DMS153 (cell line): ENCODE data around the gene SEPTIN12.
"Not testable (repeated sequence)": the region's sequence is repeated elsewhere in the genome, so short reads cannot be mapped to it uniquely, and the experiment has no call there.

Source experiments
- DNase-seq: peaks from one replicate; lab custom pipeline; 2025; lab: John Stamatoyannopoulos, UW

Gene SEPTIN12

DNA sequence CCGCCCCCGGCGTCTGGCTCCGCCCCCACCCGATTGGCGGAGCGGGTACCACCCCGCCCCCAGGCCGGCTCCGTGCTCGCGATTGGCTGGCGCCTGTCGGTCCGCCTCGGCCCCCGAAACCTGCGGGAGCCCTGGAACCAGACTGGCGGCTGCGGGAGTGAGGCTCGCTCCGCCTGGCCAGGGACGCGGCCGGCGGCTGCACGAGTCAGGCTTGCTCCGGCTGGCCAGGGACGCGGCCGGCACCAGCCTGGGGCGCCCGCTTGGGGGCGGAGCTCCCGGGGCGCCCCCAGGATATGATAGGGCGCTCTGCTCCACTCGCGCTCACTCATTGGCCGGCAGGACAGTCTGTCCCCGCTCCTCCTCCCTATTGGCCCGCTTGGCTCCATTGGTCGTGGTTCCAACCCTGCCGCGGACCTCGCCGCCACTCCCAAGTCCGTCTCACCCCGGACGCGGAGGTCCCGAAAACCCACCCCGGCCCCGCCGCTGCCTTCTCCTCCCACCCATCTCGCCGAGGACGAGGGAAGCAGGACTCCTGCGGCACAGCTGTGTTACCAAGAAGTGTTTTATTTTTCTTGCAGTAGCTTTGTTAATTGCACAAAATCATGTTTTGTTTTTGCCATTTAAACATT is 14.6 kb upstream of the SEPTIN12 start:
- peak; percentile 87 for DNase-seq

DNA sequence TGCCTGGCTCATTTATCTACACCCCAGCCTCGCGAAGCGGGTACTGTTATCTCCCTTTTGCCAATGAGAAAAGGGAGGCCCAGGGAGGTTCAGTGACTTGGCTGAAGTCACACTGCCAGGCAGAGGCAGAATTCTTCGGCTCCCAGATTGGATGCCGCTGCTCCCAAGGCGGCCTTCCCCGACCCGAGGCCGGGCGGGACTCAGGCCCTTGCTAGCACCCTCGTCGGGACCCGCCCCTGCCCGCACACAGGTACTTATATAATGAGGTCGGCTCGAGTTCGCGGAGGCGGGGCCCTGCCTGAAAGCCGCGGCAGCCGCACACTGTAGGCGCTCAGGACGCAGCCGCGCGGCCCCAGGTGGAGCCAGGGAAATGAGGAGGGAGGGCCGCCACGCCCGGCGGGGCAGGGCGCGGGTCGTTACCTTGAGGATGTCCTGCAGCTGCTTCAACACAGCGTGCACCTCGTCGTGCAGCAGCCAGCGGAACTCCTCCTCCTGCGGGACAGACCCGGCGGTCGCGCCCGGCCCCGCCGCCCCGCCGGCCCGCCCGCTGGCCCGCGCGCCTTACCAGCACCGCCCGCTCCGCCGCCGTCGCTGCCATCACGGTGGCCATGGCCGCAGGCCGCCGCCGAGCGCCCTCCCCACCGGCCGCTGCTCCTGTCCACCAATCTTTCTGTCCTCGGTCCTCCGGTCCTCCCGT is 14.0 kb upstream of the SEPTIN12 start, which contains the start of gene ROGDI:
Gene ROGDI, minus strand, starts transcription at position 672 of the 697 bp plus-strand sequence. Its CDS starts 62 bp downstream, at position 610.
- DNase-seq: peak; percentile 88

DNA sequence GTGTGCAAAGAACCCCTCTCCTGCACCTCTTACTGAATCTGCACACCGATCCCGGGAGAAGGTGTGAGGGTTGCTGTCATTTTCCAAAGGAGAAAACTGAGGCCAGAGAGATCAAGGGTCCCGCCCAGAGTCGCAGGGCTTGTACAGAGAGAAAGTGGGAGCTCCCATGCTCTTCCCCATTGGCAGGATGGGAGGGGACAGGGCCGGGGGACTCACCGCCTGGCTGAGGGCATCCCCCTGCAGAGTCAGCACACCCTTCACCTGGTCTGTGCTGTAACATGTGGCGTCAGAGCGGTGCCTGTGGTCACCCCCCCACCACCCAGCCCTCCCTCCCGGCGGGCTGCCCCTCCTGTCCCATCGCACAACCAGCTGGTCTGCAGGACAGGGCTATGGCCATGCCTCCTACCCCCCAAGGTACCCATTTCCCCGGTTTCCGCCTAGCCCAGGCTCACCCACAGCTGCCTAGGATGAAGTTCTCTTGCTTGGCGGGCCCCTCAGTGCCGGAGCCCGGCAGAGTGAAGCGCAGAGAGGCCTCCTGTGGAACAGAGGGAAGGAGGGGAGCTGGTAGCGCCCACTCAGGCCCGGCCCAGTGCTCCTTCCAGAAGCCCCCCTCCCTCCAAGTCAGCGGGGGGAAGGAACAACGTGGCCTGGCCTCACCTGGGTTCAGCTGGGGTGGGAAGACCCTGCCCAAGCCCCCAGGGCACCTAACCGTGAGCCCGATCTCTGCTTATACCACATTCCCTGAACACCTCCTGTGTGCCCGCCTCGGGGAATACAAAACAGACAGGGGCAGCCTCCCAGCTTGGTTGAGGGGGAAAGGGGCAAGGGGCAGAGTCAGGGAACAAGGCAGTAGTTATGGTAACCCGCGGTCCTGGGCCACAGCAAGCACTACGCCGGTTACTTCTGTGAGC is 13.2 kb upstream of the SEPTIN12 start:
- DNase-seq: no peak

DNA sequence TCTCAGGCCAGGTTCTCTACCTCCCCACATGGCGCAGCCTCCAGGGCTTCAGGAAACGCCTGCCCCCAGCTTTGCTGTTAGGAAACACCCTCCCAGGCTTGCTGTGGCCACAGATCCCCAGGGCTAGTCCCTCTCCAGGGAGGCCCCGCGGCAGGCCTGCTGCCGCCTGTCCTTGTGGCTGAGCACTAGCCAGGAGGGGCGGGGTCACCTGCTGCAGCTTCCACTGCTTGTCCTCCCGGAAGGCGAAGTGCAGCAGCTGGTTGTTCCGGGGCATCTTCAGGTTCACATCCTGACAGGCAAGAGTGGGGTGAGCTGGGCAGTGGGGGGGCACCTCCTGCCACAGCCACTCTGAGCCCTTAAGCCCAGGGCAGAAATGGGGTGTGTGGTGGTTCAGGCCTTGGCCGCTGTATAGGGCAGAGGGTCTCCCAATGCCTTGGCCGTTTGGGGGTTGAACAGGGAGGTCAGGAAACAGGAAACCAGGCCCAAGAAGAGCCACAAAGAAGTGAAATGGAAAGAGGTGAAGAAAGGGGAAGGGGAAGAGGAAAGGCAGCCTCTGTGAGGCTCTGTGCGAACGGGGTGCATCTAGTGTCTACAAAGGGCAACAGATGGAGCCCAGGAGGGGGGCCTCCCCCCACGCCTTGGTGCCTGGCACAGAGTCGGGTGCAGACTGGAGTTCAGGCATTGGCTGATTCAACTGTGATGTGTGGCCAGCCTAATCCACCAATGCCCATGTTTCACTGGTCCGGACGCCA is 12.3 kb upstream of the SEPTIN12 start:
- DNase-seq: peak; percentile 63

DNA sequence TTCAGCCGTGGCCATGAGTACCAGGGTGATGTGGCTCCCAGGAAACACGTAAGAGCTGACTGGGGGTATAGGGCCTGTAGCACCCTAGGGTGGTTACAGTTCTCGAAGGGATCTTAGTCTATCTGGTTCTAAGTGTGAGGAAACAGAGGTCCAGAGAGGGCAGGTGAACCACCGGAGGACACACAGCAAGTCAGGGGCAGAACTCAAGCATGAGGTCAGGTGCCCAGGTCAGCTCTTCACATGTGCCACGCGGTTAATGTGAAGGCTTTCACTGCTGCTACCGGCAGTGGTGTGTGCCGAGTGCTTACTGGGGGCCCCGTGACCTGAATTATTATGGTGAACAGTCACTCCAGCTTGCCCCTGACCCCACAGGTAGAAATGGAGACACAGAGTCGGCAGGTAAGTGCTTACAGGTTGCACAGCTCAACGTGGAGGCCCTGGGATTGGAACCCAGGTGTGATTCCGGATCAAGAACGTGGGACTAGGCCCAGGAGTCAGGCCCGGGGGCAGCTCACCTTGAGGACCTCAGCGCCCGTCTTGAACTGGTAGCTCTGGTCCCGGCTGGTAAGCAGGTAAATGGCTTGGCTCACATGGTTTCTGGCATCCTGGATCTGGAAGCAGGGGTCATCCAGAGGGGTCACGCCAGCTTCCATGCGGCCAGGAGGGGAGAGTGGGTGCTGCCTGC is 11.2 kb upstream of the SEPTIN12 start:
- DNase-seq: no peak

DNA sequence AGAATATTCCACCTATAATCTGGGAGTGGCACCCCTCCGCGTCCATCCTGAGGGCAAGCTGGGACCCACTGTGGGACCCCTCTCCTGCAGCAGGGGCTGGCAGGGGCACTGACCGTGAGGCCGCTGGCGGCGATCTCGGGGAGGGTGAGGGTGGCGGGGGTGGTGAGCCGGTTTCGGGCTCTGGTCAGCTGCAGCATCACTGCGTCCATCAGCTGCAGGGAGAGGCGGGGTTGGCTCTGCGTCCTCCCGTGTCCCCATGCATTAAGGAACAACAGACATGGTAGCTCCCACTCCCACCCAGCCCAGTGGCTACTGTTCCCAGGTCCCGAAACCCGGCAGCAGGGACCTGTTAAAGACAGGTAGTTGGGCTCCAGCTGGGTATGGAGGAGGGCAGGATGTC is 10.3 kb upstream of the SEPTIN12 start:
- DNase-seq: no peak

DNA sequence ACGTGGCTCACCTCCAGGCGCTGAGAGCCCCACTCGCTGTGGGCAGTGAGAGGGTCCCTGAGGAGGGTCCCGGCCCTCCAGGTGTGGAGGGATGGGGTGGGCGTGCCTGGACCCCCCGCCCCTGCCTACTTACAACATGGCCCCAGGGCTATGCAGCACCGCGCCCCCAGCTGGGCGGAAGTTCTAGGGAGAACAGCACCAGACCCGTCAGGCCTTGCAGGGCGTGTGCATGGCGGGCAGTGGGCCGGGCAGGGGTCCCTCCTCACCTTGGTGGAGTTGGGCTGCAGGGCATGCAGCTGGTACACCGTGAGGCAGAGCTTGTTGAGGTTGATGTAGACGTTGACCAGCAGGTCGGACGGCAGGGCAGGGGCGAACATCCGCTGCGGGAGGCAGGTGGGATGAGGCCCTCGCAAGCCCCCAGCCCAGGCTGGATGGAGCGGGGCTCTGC is 9.7 kb upstream of the SEPTIN12 start:
- DNase-seq: no peak

DNA sequence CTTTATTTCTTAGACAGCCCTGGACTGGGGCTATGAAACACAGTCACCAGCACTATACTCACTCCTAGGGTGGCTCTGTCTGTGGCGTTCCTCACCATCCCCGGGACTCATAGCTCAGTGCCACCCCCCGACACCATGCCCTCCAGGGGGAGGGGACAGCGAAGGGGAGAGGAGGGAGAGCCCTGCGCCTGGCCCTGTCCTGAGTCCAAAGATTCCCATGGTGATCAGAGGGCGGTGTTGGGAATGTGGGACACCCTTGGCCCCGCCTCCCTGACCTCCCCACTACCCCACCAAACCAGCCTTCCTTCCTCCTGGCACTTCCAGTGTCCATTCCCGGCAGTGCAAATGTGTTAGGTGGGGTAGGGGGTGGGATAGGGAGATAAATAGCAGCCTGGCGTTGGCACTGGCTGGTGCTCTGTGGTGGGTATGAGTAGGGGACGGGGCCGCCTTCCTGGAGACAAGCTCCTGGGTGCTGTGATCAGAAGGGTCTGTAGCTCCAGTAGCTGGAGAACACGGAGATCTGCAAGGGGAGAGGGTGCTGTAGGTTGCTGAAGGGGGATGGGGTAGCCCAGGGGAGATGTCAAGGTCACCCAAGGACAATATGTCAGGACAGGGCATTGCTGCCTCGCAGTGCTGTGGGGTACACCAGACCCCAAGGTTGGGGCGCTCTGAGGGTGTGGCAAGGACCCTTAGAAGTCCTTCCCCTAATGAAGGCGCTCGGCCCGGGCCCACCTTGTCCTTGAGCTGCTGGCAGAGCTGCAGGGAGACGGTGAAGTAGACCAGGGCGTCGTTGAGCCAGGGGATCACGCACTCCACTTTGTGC is 9.0 kb upstream of the SEPTIN12 start:
- no peak for DNase-seq

DNA sequence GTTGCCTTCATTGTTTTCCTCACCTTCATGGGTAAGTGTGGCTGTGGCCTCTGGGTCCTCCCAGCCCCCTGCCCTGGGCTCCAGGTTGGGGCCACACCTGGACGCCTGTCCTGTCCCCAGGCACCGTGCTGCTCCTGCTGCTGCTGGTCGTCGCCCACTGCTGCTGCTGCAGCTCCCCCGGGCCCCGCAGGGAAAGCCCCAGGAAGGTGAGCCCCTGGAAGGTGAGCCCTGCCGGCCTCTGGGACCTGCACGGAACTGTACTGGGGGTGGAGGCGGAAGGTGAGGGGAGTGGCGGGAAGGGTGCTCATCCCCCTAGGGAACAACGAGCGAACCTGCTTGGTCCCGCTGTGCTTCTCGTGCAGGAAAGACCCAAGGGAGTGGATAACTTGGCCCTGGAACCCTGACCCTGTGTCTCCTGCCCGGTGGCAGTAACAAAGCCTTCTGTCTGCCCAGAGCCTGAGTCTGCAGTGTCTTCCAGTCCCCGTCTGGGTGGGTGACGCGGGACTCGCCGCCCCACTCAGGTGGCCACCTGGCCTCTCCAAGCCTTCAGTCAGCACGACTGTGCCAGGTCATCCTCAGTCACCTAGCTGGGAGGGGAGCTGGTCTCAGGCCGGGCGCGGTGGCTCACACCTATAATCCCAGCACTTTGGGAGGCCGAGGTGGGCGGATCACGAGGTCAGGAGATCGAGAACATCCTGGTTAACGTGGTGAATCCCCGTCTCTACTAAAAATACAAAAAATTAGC is 7.9 kb upstream of the SEPTIN12 start:
- DNase-seq: no peak

DNA sequence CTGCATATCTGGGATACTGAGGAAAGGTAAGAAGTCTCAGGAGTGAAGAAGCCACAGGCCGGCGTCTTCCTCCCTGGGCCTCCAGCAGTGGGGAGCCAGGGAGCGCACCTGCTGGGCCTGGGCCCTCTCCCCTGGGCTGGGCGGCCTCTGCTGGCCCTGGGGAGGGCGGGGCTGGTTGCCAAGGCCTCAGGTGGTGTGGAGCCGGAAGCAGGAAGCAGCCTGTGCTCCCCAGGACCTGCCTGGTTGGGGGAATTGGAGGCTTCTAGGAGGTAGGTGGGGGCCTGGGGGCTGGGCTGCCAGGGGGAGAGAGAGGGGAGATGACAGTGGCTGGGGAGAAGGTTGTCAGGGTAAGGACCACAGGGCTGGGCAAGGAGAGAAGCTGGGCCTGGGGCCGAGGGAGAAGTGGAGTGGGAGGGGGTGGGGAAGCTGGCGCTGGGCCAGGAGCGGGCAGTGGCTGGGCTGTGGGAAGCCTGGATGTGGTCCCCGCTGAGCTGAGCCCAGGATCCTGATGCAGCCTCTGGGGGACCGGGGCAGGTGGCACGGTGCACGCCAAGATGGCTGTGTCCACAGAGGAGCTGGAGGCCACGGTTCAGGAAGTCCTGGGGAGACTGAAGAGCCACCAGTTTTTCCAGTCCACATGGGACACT is 7.2 kb upstream of the SEPTIN12 start, which contains the start of gene SMIM22:
Gene SMIM22, plus strand, starts transcription at position 189 of the 647 bp plus-strand sequence. Its CDS starts 366 bp downstream, at position 555.
- DNase-seq: peak; percentile 83

DNA sequence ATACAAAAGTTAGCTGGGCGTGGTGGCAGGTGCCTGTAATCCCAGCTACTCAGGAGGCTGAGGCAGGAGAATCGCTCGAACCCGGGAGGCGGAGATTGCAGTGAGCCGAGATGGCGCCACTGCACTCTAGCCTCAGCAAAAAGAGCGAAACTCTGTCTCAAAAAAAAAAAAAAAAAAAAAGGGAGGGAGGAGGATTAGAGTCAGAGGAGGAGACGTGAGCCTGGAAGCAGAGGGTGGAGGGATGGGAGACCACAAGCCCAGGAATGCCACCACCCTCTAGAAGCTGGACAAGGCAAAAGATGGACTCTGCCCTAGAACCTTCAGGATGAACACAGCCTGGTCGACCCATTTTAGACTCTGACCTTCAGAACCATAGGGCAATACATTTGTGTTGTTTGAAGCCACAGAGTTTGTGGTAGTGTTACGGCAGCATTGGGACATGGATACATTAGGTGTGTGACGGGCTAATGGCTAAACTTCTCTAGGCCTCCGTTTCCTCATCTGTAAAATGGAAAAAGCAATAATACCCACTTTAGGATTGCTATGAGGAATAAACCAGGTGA is 4.9 kb upstream of the SEPTIN12 start:
- no peak for DNase-seq

DNA sequence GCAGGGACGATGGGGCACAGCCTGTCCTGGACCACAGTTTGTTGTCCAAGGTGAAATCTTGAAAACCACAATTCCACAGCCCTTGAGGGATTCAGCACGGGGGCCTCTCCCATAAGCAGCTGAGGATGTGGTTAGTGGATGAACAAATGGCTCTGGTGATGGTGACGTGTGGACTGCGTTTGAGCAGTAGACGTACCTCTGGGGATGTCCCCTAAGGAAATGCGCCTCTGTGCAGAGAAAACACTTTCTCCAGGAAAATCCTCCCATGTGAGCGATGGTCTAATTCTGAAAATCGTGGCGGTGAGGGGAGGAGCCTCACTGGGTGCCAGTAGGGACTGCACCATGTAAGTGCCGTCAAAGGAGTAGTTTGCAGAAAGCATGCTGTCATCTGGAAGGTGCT is 2.7 kb upstream of the SEPTIN12 start:
- no peak for DNase-seq

DNA sequence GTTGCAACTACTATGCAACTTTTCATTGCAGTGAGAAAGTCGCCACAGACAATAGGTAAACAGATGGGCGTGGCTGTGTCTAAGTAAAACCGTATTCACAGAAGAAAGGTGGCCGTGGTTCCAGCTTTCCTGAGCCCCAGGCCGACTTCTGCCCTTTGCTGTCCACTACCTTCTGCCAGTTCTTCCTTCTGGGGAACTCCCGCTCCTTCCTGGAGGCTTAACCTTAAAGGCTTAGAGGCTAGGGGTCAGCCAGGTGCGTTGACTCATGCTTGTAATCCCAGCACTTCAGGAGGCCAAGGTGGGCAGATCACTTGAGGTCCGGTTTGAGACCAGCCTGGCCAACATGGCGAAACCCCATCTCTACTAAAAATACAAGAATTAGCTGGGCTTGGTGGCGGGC is 2.1 kb upstream of the SEPTIN12 start:
- no peak for DNase-seq

DNA sequence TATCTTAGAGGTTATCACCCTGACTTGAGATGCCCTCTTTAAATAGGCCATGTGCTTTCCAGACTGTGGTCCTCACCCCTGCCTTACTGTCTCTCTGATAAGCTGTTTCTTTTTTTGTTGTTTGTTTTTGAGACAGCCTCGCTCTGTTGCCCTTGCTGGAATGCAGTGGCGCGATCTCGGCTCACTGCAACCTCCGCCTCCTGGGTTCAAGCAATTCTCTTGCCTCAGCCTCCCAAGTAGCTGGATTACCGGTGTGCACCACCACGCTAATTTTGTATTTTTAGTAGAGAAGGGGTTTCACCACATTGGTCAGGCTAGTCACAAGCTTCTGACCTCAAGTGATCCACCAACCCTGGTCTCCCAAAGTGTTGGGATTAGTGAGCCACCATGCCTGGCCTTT is 765 bp upstream of the SEPTIN12 start:
- no peak for DNase-seq

DNA sequence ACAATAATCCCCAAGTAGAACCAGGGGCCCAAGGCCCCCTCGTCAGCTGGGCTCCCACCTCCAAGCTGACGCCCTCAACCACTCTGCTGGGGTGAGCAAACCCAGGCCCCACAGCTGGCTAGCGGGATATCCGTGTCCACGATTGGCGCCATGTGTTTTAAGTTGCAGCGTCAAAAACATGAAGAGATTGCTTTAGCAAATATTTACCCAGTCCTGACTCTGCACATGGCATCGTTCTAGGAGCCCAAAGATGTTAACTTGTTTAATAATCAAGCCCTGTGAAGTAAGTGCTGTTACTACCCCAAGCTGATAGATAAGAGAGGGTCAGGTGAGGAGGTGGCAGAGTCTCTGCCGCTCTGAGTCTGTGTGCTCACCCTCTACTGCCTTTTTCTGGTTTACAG is 344 bp upstream of the SEPTIN12 start:
- no peak for DNase-seq

DNA sequence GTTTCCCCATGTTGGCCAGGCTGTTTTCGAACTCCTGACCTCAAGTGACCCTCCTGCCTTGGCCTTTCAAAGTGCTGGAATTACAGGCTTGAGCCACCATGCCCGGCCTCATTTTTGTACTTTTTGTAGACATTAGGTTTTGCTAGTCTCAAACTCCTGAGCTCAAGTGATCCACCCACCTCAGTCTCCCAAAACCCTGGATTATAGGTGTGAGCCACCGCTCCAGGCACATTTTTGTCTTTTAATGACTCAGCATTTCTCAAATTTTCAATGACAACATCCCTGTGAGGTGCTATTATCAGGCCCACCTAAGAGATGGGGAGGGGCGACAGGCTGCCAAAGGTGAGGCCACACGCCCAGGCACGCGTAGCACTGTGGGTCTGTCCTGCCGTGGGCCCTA is 1.1 kb downstream of the SEPTIN12 start:
- DNase-seq: no peak

DNA sequence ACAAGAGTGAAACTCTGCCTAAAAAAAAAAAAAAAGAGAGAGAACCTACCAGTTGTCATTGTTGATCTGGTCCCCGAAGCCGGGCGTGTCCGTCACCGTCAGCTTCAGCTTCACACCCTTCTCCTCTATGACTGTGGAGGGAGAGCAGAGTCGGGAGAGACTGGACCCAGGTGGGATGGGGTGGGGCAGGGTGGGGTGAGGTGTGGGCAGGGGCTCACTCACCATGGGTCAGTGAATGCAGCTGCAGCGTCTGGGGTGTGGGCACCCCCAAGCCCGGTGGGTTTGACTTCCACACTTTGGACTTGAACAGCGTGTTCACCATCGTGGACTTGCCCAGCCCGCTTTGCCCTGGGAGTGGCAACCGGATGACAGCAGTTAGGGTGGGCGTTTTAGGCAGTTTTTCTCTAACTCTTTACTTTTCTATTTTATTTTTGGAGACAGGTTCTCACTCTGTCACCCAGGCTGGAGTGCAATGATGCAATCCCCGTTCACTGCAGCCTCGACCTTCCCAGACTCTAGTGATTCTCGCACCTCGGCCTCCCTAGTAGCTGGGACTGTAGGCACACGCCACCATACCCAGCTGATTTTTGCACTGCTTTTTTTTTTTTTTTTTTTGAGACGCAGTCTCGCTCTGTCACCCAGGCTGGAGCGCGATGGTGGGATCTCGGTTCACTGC is 2.2 kb downstream of the SEPTIN12 start:
- DNase-seq: no peak

DNA sequence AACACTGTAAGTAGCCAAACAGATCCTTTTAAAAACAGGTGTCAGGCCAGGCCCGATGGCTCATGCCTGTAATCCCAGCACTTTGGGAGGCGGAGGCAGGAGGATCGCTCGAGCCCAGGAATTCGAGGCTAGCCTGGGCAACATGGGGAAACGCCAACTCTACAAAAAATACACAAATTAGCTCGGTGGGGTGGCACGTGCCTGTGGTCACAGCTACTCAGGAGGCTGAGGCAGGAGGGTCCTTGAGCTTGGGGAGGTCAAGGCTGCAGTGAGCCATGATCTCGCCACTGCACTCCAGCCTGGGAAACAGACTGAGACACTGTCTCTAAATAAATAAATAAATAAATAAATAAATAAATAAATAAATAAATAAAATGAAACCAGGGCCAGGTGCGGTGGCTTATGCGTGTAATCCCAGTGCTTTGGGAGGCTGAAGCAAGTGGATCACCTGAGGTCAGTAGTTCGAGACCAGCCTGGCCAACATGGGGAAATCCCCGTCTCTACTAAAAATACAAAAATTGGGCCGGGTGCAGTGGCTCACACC is 3.6 kb downstream of the SEPTIN12 start:
- not testable (repeated sequence) for DNase-seq
